ENCODE data around the gene ARVCF.
A peak's percentile ranks its signal among the peaks of the same experiment; 100 is the strongest.

The ARVCF gene

GRCh38 chr22:20014526-20015186 is 2.0 kb downstream of the ARVCF start:
- no peak for DNase-seq

GRCh38 chr22:20013382-20013871 is 3.2 kb downstream of the ARVCF start:
- peak; percentile 34 for DNase-seq

GRCh38 chr22:20012741-20013331 is 3.8 kb downstream of the ARVCF start:
- no peak for DNase-seq

- DNase-seq: no peak
Measured at GRCh38 chr22:20011993-20012740, 4.5 kb downstream of the ARVCF start.

- DNase-seq: no peak
Measured at GRCh38 chr22:20011123-20011992, 5.3 kb downstream of the ARVCF start.

- no peak for DNase-seq
Measured at GRCh38 chr22:20010307-20011122, 6.1 kb downstream of the ARVCF start.

GRCh38 chr22:20009582-20010306 is 6.9 kb downstream of the ARVCF start:
- DNase-seq: no peak

- no peak for DNase-seq
Measured at GRCh38 chr22:20009018-20009491, 7.6 kb downstream of the ARVCF start.

GRCh38 chr22:20008221-20008995 is 8.2 kb downstream of the ARVCF start:
- DNase-seq: no peak

- DNase-seq: no peak
Measured at GRCh38 chr22:20004464-20004863, 12.2 kb downstream of the ARVCF start.

- DNase-seq: no peak
Measured at GRCh38 chr22:20003304-20003703, 13.3 kb downstream of the ARVCF start.

- DNase-seq: no peak
Measured at GRCh38 chr22:20002636-20003035, 14.0 kb downstream of the ARVCF start.

GRCh38 chr22:20002128-20002527 is 14.5 kb downstream of the ARVCF start:
- DNase-seq: no peak

- no peak for DNase-seq
Measured at GRCh38 chr22:20001082-20001638, 15.5 kb downstream of the ARVCF start.

- no peak for DNase-seq
Measured at GRCh38 chr22:20000246-20001081, 16.2 kb downstream of the ARVCF start.

GRCh38 chr22:19998991-19999820 is 17.4 kb downstream of the ARVCF start:
- DNase-seq: no peak

- no peak for DNase-seq
Measured at GRCh38 chr22:19998232-19998951, 18.2 kb downstream of the ARVCF start.
